Measurements from ENCODE around the gene BTBD16. TPM values are rescaled to one million over a fixed set of nuclear protein-coding genes. Genes with fewer than 3 reads are reported as not detected.

The BTBD16 gene
- total and polyA plus RNA-seq, 2 experiments from 2014 or later = 0.09 to 0.16 TPM

DNA sequence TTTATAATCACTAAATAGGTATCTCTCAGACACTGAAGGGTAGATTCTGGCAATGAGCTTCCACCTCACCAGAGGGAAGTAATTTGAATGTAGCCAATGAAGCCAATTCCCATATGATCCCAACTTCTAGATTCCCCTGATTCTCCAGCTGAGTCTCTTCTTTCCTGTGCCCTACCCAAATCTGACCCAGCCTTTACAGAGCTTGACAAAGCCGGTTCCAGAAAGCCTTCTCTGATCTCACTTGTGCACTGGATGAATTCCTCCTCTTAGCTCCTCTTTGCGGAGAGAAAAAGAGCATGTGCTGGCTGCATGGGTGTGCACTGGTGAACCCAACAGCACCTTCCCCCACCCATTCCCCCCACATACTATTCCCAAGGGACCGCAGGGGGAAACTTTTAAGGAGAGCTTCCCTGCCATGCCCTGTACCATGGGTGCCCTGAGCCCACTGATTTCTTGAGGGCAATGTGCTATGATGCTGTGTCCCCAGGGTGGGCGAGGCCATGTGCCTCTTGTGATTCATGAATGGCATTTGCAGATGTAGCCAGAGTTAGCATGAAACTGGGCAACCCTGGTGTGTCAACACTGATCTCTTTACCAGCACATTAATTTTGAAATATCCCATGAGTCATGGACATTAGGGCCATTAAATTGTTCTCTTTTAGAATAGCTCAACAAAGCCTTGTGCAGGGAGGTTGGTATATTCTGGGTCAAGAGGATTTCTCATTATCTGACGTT, 53.0 kb downstream of the BTBD16 start:
- Histone ChIP-seq H3K36me3 (no peaks in the 10 kb centered on the region), H3K9me3 (ENCODE audit: low read depth) (no peaks in the 10 kb centered on the region), H3K27ac (no peak overlapping the region), H3K4me1 (ENCODE audit: low read depth) (no peaks in the 10 kb centered on the region), H3K4me3 (no peak overlapping the region), H3K27me3 (no peaks in the 10 kb centered on the region)
- DNase-seq (ENCODE audit: low read depth in 1 of 2, low spot score in 1 of 2) = peak in 1 of 2 donors; percentile 33
- no peak for TF ChIP-seq CTCF (IDR thresholded peaks at IDR 0.05; ENCODE audit: low read depth, low read length)

DNA sequence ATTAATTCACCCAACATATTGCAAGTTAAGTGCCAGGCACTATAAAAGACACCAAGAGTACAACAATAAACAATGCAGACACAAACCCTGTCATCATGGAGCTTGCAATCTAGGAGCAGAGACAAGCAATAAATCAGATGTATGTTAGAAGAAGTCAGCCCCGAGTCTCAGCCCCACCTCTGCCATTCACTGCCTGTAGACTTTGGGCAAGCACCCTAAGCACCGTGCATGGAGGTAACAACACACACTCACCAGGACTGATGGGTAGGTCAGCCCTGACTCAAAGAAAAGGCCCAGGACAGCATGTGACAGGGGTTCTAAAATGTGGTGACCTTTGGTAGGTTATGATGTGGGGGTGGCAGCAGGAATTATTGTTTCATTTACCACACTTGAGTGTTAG, 54.1 kb downstream of the BTBD16 start:
- H3K27me3 ChIP-seq = no peaks in the 10 kb centered on the region
- H3K4me3 ChIP-seq = no peak overlapping the region
- no peak for DNase-seq (ENCODE audit: low read depth in 1 of 2, low spot score in 1 of 2)
- no peaks in the 10 kb centered on the region for H3K36me3 ChIP-seq
- no peaks in the 10 kb centered on the region for H3K4me1 ChIP-seq (ENCODE audit: low read depth)
- TF ChIP-seq CTCF (IDR thresholded peaks at IDR 0.05; ENCODE audit: low read depth, low read length) = no peak
- H3K9me3 ChIP-seq (ENCODE audit: low read depth) = no peaks in the 10 kb centered on the region
- H3K27ac ChIP-seq = no peak overlapping the region

GRCh38 chr10:122326385-122326784, 55.3 kb downstream of the BTBD16 start:
- H3K27me3 ChIP-seq = no peaks in the 10 kb centered on the region
- H3K4me3 ChIP-seq = no peak overlapping the region
- H3K36me3 ChIP-seq = no peaks in the 10 kb centered on the region
- H3K9me3 ChIP-seq (ENCODE audit: low read depth) = no peaks in the 10 kb centered on the region
- no peak for DNase-seq (ENCODE audit: low read depth in 1 of 2, low spot score in 1 of 2)
- TF ChIP-seq CTCF (IDR thresholded peaks at IDR 0.05; ENCODE audit: low read depth, low read length) = no peak
- no peaks in the 10 kb centered on the region for H3K4me1 ChIP-seq (ENCODE audit: low read depth)
- H3K27ac ChIP-seq = no peak overlapping the region

GRCh38 chr10:122326806-122327205, 55.7 kb downstream of the BTBD16 start:
- H3K9me3 ChIP-seq (ENCODE audit: low read depth) = no peaks in the 10 kb centered on the region
- no peak for DNase-seq (ENCODE audit: low read depth in 1 of 2, low spot score in 1 of 2)
- H3K4me1 ChIP-seq (ENCODE audit: low read depth) = no peaks in the 10 kb centered on the region
- no peak overlapping the region for H3K4me3 ChIP-seq
- H3K27ac ChIP-seq = no peak overlapping the region
- no peak for TF ChIP-seq CTCF (IDR thresholded peaks at IDR 0.05; ENCODE audit: low read depth, low read length)
- no peaks in the 10 kb centered on the region for H3K27me3 ChIP-seq
- no peaks in the 10 kb centered on the region for H3K36me3 ChIP-seq

DNA sequence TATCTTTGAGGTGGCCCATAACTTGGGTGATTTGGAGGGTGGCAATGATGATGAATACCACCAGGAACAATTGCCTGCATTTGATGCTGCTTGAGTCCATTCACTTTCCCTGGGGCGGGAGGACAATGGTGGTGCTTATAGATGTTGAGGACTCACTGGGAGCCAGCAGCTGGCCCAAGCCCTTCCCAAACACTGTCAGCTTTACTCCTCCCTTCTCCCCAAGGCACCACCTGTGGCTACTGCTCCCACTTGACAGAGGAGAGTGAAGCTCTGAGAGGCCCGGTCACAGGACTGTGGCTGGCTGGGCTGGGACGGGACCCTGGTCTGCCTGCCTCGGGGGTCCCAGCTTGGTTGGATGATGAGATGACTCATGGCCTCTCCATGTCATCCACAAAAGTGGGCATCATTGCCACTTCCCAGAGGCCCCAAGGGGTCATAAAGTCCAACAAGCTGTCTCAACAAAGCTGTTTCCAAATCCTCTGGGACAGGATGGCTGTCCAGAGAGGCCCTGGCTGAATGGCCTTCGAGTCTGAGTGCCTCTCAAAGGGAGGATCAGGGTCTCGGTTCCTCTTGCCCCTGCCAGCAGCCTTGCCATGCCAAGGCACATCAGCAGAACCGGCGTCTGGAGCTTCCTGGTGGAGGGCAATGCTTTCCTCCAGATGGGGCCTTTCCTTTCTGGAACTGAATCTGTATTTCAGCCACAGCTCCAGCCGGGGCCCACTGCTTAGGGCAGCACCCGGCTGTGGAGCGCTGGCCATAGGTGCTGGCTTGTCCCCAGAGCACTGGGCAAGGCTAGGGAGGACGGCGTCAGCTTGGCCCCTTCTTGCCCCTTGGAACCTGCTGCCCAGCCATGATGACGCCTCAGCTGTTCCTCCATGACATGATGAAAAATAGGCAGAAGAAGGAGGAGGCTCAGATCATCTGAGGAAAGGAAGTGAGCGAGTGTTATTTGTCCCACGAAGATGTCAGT, 56.4 kb downstream of the BTBD16 start:
- Histone ChIP-seq H3K36me3 (no peaks in the 10 kb centered on the region), H3K27me3 (no peaks in the 10 kb centered on the region), H3K9me3 (ENCODE audit: low read depth) (no peaks in the 10 kb centered on the region), H3K27ac (no peak overlapping the region), H3K4me3 (no peak overlapping the region), H3K4me1 (ENCODE audit: low read depth) (no peaks in the 10 kb centered on the region)
- no peak for DNase-seq (ENCODE audit: low read depth in 1 of 2, low spot score in 1 of 2)
- no peak for TF ChIP-seq CTCF (IDR thresholded peaks at IDR 0.05; ENCODE audit: low read depth, low read length)
